GM12801 (cell line): ENCODE results near the gene EFCAB5.

ENCODE experiments used
- TF ChIP-seq, protein P1 (sequence below): IDR thresholded peaks from one replicate; pipeline ENCODE4 v1.5.1; 2011; ENCODE audit warnings: control low read depth; ENCODE audit not compliant: insufficient read length; ENCODE audit errors: extremely low read depth

The EFCAB5 gene

GRCh38 chr17:30103921-30104320 lies 162.5 kb downstream of the EFCAB5 start:
- TF ChIP-seq, protein P1, sequence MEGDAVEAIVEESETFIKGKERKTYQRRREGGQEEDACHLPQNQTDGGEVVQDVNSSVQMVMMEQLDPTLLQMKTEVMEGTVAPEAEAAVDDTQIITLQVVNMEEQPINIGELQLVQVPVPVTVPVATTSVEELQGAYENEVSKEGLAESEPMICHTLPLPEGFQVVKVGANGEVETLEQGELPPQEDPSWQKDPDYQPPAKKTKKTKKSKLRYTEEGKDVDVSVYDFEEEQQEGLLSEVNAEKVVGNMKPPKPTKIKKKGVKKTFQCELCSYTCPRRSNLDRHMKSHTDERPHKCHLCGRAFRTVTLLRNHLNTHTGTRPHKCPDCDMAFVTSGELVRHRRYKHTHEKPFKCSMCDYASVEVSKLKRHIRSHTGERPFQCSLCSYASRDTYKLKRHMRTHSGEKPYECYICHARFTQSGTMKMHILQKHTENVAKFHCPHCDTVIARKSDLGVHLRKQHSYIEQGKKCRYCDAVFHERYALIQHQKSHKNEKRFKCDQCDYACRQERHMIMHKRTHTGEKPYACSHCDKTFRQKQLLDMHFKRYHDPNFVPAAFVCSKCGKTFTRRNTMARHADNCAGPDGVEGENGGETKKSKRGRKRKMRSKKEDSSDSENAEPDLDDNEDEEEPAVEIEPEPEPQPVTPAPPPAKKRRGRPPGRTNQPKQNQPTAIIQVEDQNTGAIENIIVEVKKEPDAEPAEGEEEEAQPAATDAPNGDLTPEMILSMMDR, result no peak

DNA sequence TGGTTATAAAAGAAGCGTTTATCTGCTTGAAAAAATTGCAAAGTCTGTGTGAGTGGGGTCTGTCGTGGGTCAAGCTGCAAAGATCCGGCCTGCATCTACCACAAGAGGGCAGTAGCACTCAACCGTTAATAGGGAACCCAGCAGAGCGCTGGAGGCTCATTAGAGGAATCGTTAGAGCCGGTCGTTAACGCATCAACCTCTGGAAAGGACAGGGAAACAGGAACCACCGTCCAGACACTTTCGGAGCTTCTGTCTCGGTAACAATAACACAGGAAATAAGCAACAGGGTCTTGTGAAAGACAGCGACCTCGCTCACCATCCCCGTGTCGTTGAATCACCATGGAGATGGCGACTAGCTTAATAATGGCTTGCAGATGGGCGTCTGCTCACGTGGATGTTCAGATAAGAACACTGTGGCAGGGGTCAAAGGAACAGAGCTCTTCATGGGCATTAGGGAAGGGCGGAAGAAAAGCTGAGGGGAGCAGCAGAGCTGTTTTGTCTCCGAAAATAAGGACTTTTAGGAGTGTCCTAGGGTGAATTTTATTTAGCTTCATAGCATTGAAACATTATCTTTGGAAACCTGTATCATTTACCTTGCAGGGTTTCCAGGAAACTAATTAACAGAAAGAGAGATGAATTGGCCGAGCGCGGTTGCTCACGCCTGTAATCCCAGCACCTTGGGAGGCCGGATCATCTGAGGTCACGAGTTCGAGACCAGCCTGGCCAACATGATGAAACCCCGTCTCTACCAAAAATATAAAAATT lies 163.3 kb downstream of the EFCAB5 start:
- TF ChIP-seq, protein P1, result peak; percentile 68

GRCh38 chr17:30112794-30113193 lies 171.4 kb downstream of the EFCAB5 start:
- TF ChIP-seq, protein P1, result no peak

GRCh38 chr17:30113213-30113612 lies 171.8 kb downstream of the EFCAB5 start:
- TF ChIP-seq, protein P1, result no peak

DNA sequence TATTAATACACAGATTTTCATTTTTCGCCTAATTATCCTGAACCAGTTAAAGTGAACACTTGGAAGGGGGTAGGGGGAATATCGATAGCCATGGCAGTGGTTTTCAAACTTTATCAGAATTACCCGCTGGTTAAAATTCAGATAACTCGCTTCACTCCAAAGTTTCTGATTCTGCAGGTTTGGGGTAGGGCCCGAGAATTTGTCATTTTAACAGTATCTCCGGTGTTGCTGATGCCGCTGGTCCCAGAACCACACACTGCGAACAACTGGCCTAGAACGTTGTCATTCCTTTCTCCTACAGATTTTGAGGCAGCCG lies 174.9 kb downstream of the EFCAB5 start:
- TF ChIP-seq, protein P1, result no peak

DNA sequence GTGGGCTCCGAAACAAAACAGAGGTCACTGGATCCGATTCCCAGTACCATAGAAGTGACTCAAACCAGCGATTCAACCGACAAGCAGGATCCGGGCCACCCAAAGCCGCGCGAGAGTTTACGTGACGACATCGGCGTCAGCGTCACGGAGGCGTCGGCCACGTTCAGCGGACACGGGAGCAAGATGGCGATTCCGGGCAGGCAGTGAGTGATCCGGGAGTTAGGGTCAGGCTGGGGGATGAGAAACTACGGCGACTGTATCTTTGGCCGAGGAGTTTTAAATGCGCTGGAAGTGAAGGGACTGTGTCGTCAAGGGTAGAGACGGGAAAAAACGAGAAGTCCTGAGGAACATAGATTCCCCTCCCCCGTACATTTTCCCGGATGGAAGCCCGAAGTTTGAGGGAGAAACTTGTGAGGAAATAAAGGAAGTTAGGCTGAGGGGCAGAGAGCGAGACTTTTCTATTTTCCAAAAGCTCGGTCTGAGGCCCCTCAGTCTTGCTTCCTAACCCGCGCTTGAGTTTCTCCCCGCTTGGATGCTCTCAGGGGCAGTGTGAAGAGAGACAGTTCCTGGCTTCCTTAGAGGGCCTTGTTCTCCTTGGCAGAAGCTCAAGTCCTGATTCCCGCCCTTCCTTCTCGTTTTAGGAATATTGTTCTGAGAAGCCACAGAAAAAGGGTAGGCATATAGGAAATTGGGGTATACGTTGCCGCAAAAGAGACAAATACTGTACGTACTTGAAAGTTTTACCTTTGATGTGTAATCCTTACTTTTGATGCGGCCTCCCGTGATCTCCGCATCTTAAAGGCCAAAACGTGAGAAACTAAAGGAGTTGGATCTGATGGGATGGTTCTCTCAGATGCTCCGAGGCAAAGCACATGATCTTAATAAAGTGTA lies 175.5 kb downstream of the EFCAB5 start, which contains the start of gene NSRP1:
Gene NSRP1 (plus strand): TSS at position 156 of the 891 bp plus-strand sequence. CDS start 28 bp downstream, at position 184.
- TF ChIP-seq, protein P1, result no peak

GRCh38 chr17:30117675-30118081 lies 176.2 kb downstream of the EFCAB5 start:
- TF ChIP-seq, protein P1, result no peak
